Upper lobe of left lung (tissue), 6 donors: Measurements from ENCODE around the gene LRP1. TPM values are rescaled to one million over a fixed set of nuclear protein-coding genes. Genes with fewer than 3 reads are reported as not detected.

Experiments used
- ATAC-seq, 2 donors: fragments of 200-7000 bp; cut with Tn5 transposase; one replicate each; pipeline ENCODE4 v1.9.1; 2022; ENCODE audit warnings: mild to moderate bottlenecking in 2 of 2, moderate library complexity in 2 of 2; ENCODE audit not compliant: low FRiP score in 2 of 2
- DNase-seq, 2 donors: peaks; one replicate each; pipeline ENCODE4 v3.0.0-alpha.2; 2019 to 2020
- H3K27ac ChIP-seq, 4 donors: fragments of 200-600 bp; sonication (generic); one replicate each; pipeline ENCODE4 v1.5.1; 2016 to 2019
- H3K27me3 ChIP-seq, 4 donors: fragments of 200-600 bp; sonication (generic); one replicate each; pipeline ENCODE4 v1.5.1; 2017 to 2019
- H3K36me3 ChIP-seq, 4 donors: fragments of 200-600 bp; sonication (generic); one replicate each; pipeline ENCODE4 v1.5.1; 2016 to 2019
- H3K4me1 ChIP-seq, 4 donors: fragments of 200-600 bp; sonication (generic); one replicate each; pipeline ENCODE4 v1.5.1; 2018 to 2019
- H3K4me3 ChIP-seq, 4 donors: fragments of 200-600 bp; sonication (generic); one replicate each; pipeline ENCODE4 v1.5.1; 2017 to 2019; ENCODE audit warnings: mild to moderate bottlenecking in 2 of 4, moderate library complexity in 1 of 4
- H3K9me3 ChIP-seq, 4 donors: fragments of 200-600 bp; sonication (generic); one replicate each; pipeline ENCODE4 v1.5.1; 2018 to 2019
- CTCF ChIP-seq, 6 experiments: fragments of 450-650 bp in 4 of 6; fragments of 200-600 bp in 2 of 6; sonication (generic) in 2 of 6; IDR thresholded peaks; one replicate each; pipeline ENCODE4 v1.5.1; 2016 to 2019; ENCODE audit warnings: antibody characterized with exemption in 6 of 6
- EP300 ChIP-seq, 4 donors: sonication (generic); formaldehyde crosslinking; IDR thresholded peaks; one replicate each; pipeline ENCODE4 v1.5.1; 2017; ENCODE audit warnings: antibody characterized with exemption in 4 of 4, control low read depth in 2 of 4
- POLR2A ChIP-seq, 4 donors: fragments of 450-650 bp; IDR thresholded peaks; one replicate each; pipeline ENCODE4 v1.5.1; 2016 to 2017; ENCODE audit warnings: antibody characterized with exemption in 4 of 4, mild to moderate bottlenecking in 2 of 4
- POLR2AphosphoS5 ChIP-seq, 2 donors: sonication (generic); formaldehyde crosslinking; IDR thresholded peaks; one replicate each; pipeline ENCODE4 v1.5.1; 2017; ENCODE audit warnings: antibody characterized with exemption in 2 of 2
- WGBS, 2 donors: methylation state at CpG; one replicate each; pipeline ENCODE4 v1.1.5; 2017 to 2018; 5-methylcytosine and 5-hydroxymethylcytosine counted together
- total RNA-seq, 6 donors: library from RNA; depleted of rRNA in 4 of 6; stranded (reverse); fragments of >200 nt in 4 of 6; gene quantifications; one replicate each; pipeline versions ENCODE4 v1.1.0 to v1.2.1, GENCODE V29; 2016 to 2021
- donor health status: DM: no; HTN: no; CAD: no; lungs with moderate emphysema.
- donor health status: DM: no; HTN: yes; CAD: no; lungs with severe emphysema.

Gene LRP1
- total RNA-seq, 6 donors from 2014 or later = 137 to 504 (median 308) TPM

- H3K4me1 ChIP-seq = peaks cover 25 to 39% (median 26%) of the 10 kb centered on the region in 4 donors
- DNase-seq = peak in 1 of 2 donors; percentile 33
- peaks cover 2 to 78% (median 45%) of the 10 kb centered on the region in 4 donors for H3K27me3 ChIP-seq
- H3K9me3 ChIP-seq = no peaks in the 10 kb centered on the region
- H3K27ac ChIP-seq = no peak overlapping the region
- ATAC-seq = no peak
- H3K4me3 ChIP-seq = peak overlapping the region in 1 of 4 donors; percentile 3
- WGBS, 2 donors = 43 to 82% methylated on average over 10 to 13 of the region's 30 CpGs
- TF ChIP-seq POLR2A (IDR thresholded peaks at IDR 0.05) (no peak), POLR2AphosphoS5 (IDR thresholded peaks at IDR 0.05) (no peak), EP300 (IDR thresholded peaks at IDR 0.05) (no peak), CTCF (IDR thresholded peaks at IDR 0.05) (no peak)
- H3K36me3 ChIP-seq = no peaks in the 10 kb centered on the region
Measured at GRCh38 chr12:57224278-57224972, 96.1 kb downstream of the LRP1 start.

GRCh38 chr12:57224973-57225679, 96.8 kb downstream of the LRP1 start:
- peak; percentile 54 to 73 for ATAC-seq
- Histone ChIP-seq H3K9me3 (no peaks in the 10 kb centered on the region), H3K4me1 (peaks cover 25 to 42% (median 30%) of the 10 kb centered on the region in 4 donors), H3K4me3 (peak overlapping the region in 1 of 4 donors; percentile 3), H3K27me3 (peaks cover 1 to 71% (median 38%) of the 10 kb centered on the region in 4 donors), H3K36me3 (no peaks in the 10 kb centered on the region), H3K27ac (no peak overlapping the region)
- TF ChIP-seq CTCF (IDR thresholded peaks at IDR 0.05) = peak; percentile 69 to 83 (median 77)
- no peak for TF ChIP-seq POLR2A (IDR thresholded peaks at IDR 0.05)
- peak; percentile 65 to 93 for DNase-seq
- 8 to 10% methylated on average over 5 to 29 of the region's 61 CpGs for WGBS, 2 donors

- no peaks in the 10 kb centered on the region for H3K9me3 ChIP-seq
- 37 to 38% methylated on average over 18 of the region's 18 CpGs for WGBS, 2 donors
- no peak overlapping the region for H3K4me3 ChIP-seq
- H3K36me3 ChIP-seq = no peaks in the 10 kb centered on the region
- H3K4me1 ChIP-seq = peaks cover 31 to 45% (median 36%) of the 10 kb centered on the region in 4 donors
- no peak for ATAC-seq
- H3K27me3 ChIP-seq = peaks cover 0 to 65% (median 35%) of the 10 kb centered on the region in 4 donors
- no peak overlapping the region for H3K27ac ChIP-seq
- no peak for TF ChIP-seq POLR2AphosphoS5 (IDR thresholded peaks at IDR 0.05)
- TF ChIP-seq CTCF (IDR thresholded peaks at IDR 0.05) = no peak
- no peak for TF ChIP-seq EP300 (IDR thresholded peaks at IDR 0.05)
- no peak for TF ChIP-seq POLR2A (IDR thresholded peaks at IDR 0.05)
- no peak for DNase-seq
Measured at GRCh38 chr12:57225680-57226210, 97.5 kb downstream of the LRP1 start.

GRCh38 chr12:57226588-57227314, 98.5 kb downstream of the LRP1 start:
- Histone ChIP-seq H3K27ac (no peak overlapping the region), H3K4me3 (no peak overlapping the region), H3K36me3 (peaks cover 0 to 9% (median 5%) of the 10 kb centered on the region in 4 donors), H3K4me1 (peaks cover 36 to 48% (median 42%) of the 10 kb centered on the region in 4 donors), H3K9me3 (no peaks in the 10 kb centered on the region), H3K27me3 (peaks cover 0 to 55% (median 27%) of the 10 kb centered on the region in 4 donors)
- peak in 1 of 2 donors; percentile 57 for DNase-seq
- no peak for ATAC-seq
- 11 to 16% methylated on average over 27 to 32 of the region's 35 CpGs for WGBS, 2 donors
- no peak for TF ChIP-seq EP300 (IDR thresholded peaks at IDR 0.05)
- no peak for TF ChIP-seq POLR2AphosphoS5 (IDR thresholded peaks at IDR 0.05)
- no peak for TF ChIP-seq POLR2A (IDR thresholded peaks at IDR 0.05)
- no peak for TF ChIP-seq CTCF (IDR thresholded peaks at IDR 0.05)
